ENCODE results near the gene USP40.

USP40 gene

GRCh38 chr2:233444501-233444900 is 122.1 kb downstream of the USP40 start:
- H2AFZ ChIP-seq (ENCODE audit: low read length), result no peak overlapping the region
- H3K27me3 ChIP-seq (ENCODE audit: control insufficient read depth in 3 of 3, insufficient read depth in 3 of 3, low read depth in 1 of 3, low read length in 3 of 3), result no peaks in the 10 kb centered on the region
- H2AK5ac ChIP-seq (ENCODE audit: low read depth, low read length), result no peak overlapping the region
- H4K91ac ChIP-seq (ENCODE audit: low read depth, low read length, poor library complexity), result no peak overlapping the region
- DNase-seq (ENCODE audit: low spot score), result no peak
- peaks cover 1% of the 10 kb centered on the region for H3K79me1 ChIP-seq (ENCODE audit: low read depth, low read length)
- no peak overlapping the region for H2BK12ac ChIP-seq (ENCODE audit: low read length)
- H3K4me2 ChIP-seq (ENCODE audit: insufficient read depth, low read length, poor library complexity, severe bottlenecking), result no peak overlapping the region
- no peak overlapping the region for H2BK120ac ChIP-seq (ENCODE audit: low read depth, low read length)
- H3K18ac ChIP-seq (ENCODE audit: low read length), result peak overlapping the region; percentile 72
- H4K8ac ChIP-seq (ENCODE audit: low read depth, low read length), result peak overlapping the region; percentile 32
- H3K23ac ChIP-seq (ENCODE audit: low read depth, low read length, poor library complexity), result no peak overlapping the region
- no peak overlapping the region for H3K4me3 ChIP-seq (ENCODE audit: low read length in 2 of 2)
- no peak overlapping the region for H3K27ac ChIP-seq (replicated peaks; ENCODE audit: low read length)
- WGBS, 2 donors (ENCODE audit: extremely low coverage in 2 of 2, insufficient read length in 2 of 2, insufficient replicate concordance in 1 of 2), result no CpG with 5 or more reads among the region's 11 CpGs
- H3K9me3 ChIP-seq (replicated peaks in 1 of 2; ENCODE audit: control insufficient read depth in 2 of 2, insufficient read depth in 1 of 2, low read depth in 1 of 2, low read length in 2 of 2), result no peaks in the 10 kb centered on the region
- H3K9ac ChIP-seq (ENCODE audit: low read depth, low read length, poor library complexity), result no peak overlapping the region
- H2BK15ac ChIP-seq (ENCODE audit: low read length), result no peak overlapping the region
- H2BK5ac ChIP-seq (ENCODE audit: low read length), result no peak overlapping the region
- no peak overlapping the region for H3K14ac ChIP-seq (ENCODE audit: low read length)
- H3K36me3 ChIP-seq (replicated peaks in 1 of 2; ENCODE audit: control insufficient read depth in 2 of 2, insufficient read depth in 2 of 2, low read length in 2 of 2), result peaks cover 12 to 43% of the 10 kb centered on the region in 2 donors
- no peak overlapping the region for H3K4ac ChIP-seq (ENCODE audit: low read length)
- peaks cover 0 to 3% of the 10 kb centered on the region in 2 donors for H3K4me1 ChIP-seq (ENCODE audit: control insufficient read depth in 2 of 2, insufficient read depth in 1 of 2, low read depth in 1 of 2, low read length in 2 of 2)

- H3K4me1 ChIP-seq (ENCODE audit: control insufficient read depth in 2 of 2, insufficient read depth in 1 of 2, low read depth in 1 of 2, low read length in 2 of 2), result no peaks in the 10 kb centered on the region
- no peak overlapping the region for H4K8ac ChIP-seq (ENCODE audit: low read depth, low read length)
- no peak overlapping the region for H2BK120ac ChIP-seq (ENCODE audit: low read depth, low read length)
- H2BK12ac ChIP-seq (ENCODE audit: low read length), result no peak overlapping the region
- no peak overlapping the region for H3K14ac ChIP-seq (ENCODE audit: low read length)
- H3K27me3 ChIP-seq (ENCODE audit: control insufficient read depth in 3 of 3, insufficient read depth in 3 of 3, low read depth in 1 of 3, low read length in 3 of 3), result no peaks in the 10 kb centered on the region
- peak; percentile 38 for DNase-seq (ENCODE audit: low spot score)
- no peak overlapping the region for H3K27ac ChIP-seq (replicated peaks; ENCODE audit: low read length)
- no peak overlapping the region for H3K23ac ChIP-seq (ENCODE audit: low read depth, low read length, poor library complexity)
- H3K4ac ChIP-seq (ENCODE audit: low read length), result no peak overlapping the region
- H3K4me2 ChIP-seq (ENCODE audit: insufficient read depth, low read length, poor library complexity, severe bottlenecking), result no peak overlapping the region
- H2BK15ac ChIP-seq (ENCODE audit: low read length), result no peak overlapping the region
- peaks cover 15 to 44% of the 10 kb centered on the region in 2 donors for H3K36me3 ChIP-seq (replicated peaks in 1 of 2; ENCODE audit: control insufficient read depth in 2 of 2, insufficient read depth in 2 of 2, low read length in 2 of 2)
- H2AK5ac ChIP-seq (ENCODE audit: low read depth, low read length), result peak overlapping the region; percentile 32
- H3K4me3 ChIP-seq (ENCODE audit: low read length in 2 of 2), result no peak overlapping the region
- no peaks in the 10 kb centered on the region for H3K9me3 ChIP-seq (replicated peaks in 1 of 2; ENCODE audit: control insufficient read depth in 2 of 2, insufficient read depth in 1 of 2, low read depth in 1 of 2, low read length in 2 of 2)
- no peak overlapping the region for H2AFZ ChIP-seq (ENCODE audit: low read length)
- H2BK5ac ChIP-seq (ENCODE audit: low read length), result no peak overlapping the region
- WGBS, 2 donors (ENCODE audit: extremely low coverage in 2 of 2, insufficient read length in 2 of 2, insufficient replicate concordance in 1 of 2), result no CpG with 5 or more reads among the region's 18 CpGs
- peak overlapping the region; percentile 50 for H3K9ac ChIP-seq (ENCODE audit: low read depth, low read length, poor library complexity)
- no peak overlapping the region for H3K18ac ChIP-seq (ENCODE audit: low read length)
- H3K79me1 ChIP-seq (ENCODE audit: low read depth, low read length), result peaks cover 1% of the 10 kb centered on the region
- H4K91ac ChIP-seq (ENCODE audit: low read depth, low read length, poor library complexity), result no peak overlapping the region
Observed at GRCh38 chr2:233443511-233444183, 122.9 kb downstream of the USP40 start.

DNA sequence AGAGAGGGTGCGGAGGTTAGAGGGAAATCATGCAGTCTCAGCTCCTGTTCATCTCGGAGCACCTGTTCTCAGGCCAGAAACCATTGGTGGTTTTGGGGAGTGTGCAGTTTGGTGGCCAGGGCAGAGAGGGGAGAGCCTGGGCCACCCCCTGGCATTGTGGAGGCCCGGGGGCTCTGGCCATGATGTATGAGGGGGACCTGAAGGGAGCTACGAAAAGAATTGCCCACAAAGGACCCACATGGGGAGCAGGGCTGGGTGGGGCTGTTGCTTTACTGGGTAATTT is 124.6 kb downstream of the USP40 start:
- H3K4me3 ChIP-seq (ENCODE audit: low read length in 2 of 2), result no peak overlapping the region
- H2AK5ac ChIP-seq (ENCODE audit: low read depth, low read length), result no peak overlapping the region
- no peak overlapping the region for H2AFZ ChIP-seq (ENCODE audit: low read length)
- WGBS, 2 donors (ENCODE audit: extremely low coverage in 2 of 2, insufficient read length in 2 of 2, insufficient replicate concordance in 1 of 2), result no CpG with 5 or more reads among the region's 4 CpGs
- H3K18ac ChIP-seq (ENCODE audit: low read length), result no peak overlapping the region
- no peak overlapping the region for H2BK120ac ChIP-seq (ENCODE audit: low read depth, low read length)
- H2BK5ac ChIP-seq (ENCODE audit: low read length), result no peak overlapping the region
- DNase-seq (ENCODE audit: low spot score), result no peak
- peaks cover 21 to 55% of the 10 kb centered on the region in 2 donors for H3K36me3 ChIP-seq (replicated peaks in 1 of 2; ENCODE audit: control insufficient read depth in 2 of 2, insufficient read depth in 2 of 2, low read length in 2 of 2)
- H3K14ac ChIP-seq (ENCODE audit: low read length), result no peak overlapping the region
- no peak overlapping the region for H4K91ac ChIP-seq (ENCODE audit: low read depth, low read length, poor library complexity)
- no peak overlapping the region for H3K4ac ChIP-seq (ENCODE audit: low read length)
- peaks cover 1% of the 10 kb centered on the region for H3K79me1 ChIP-seq (ENCODE audit: low read depth, low read length)
- no peak overlapping the region for H3K23ac ChIP-seq (ENCODE audit: low read depth, low read length, poor library complexity)
- H3K4me1 ChIP-seq (ENCODE audit: control insufficient read depth in 2 of 2, insufficient read depth in 1 of 2, low read depth in 1 of 2, low read length in 2 of 2), result no peaks in the 10 kb centered on the region
- H2BK12ac ChIP-seq (ENCODE audit: low read length), result no peak overlapping the region
- H4K8ac ChIP-seq (ENCODE audit: low read depth, low read length), result no peak overlapping the region
- no peak overlapping the region for H3K9ac ChIP-seq (ENCODE audit: low read depth, low read length, poor library complexity)
- H3K9me3 ChIP-seq (replicated peaks in 1 of 2; ENCODE audit: control insufficient read depth in 2 of 2, insufficient read depth in 1 of 2, low read depth in 1 of 2, low read length in 2 of 2), result no peaks in the 10 kb centered on the region
- no peak overlapping the region for H3K4me2 ChIP-seq (ENCODE audit: insufficient read depth, low read length, poor library complexity, severe bottlenecking)
- no peak overlapping the region for H2BK15ac ChIP-seq (ENCODE audit: low read length)
- H3K27me3 ChIP-seq (ENCODE audit: control insufficient read depth in 3 of 3, insufficient read depth in 3 of 3, low read depth in 1 of 3, low read length in 3 of 3), result no peaks in the 10 kb centered on the region
- no peak overlapping the region for H3K27ac ChIP-seq (replicated peaks; ENCODE audit: low read length)

DNA sequence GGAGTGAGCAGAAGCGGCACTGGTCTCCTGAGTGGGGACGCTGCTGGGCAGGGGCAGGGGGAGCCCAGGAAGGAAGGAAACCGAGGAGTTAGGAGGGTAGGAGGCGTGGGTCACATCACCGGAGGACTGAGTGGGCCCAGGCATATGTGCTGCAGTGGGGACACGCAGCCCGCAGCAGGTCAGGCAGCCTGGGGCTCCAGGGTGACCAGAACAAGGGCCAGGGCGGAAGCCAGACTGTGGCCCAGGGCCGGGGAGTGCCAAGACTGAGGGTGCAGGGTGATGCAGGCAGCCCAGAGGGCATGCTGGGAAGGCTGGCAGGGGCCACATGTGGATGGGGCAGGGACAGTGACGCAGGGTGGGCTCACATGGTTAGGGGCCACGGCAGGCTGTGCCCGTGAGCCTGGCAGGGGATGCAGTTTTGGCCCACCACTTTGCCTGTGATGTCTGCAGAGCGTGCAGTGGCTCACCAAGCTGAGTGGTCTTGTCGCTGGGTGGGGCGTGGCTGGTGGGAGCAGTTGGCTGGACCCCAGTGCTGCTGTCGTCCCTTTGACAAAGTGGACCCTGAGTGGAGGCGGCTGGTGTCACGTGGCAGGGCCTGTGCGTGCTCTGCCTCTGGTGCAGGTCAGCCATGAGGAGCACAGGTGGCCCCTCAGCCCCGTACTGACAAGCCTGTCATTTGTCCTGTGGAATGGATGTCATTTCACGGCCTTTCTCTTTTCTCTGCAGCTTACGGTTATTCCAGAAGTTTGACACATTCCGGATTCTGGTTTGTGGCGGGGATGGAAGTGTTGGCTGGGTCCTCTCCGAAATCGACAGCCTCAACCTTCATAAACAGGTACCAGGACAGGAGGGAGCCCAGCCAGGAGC is 125.2 kb downstream of the USP40 start:
- WGBS, 2 donors (ENCODE audit: extremely low coverage in 2 of 2, insufficient read length in 2 of 2, insufficient replicate concordance in 1 of 2), result no CpG with 5 or more reads among the region's 26 CpGs
- Histone ChIP-seq H4K91ac (ENCODE audit: low read depth, low read length, poor library complexity) (no peak overlapping the region), H3K4me1 (ENCODE audit: control insufficient read depth in 2 of 2, insufficient read depth in 1 of 2, low read depth in 1 of 2, low read length in 2 of 2) (no peaks in the 10 kb centered on the region), H3K4me3 (ENCODE audit: low read length in 2 of 2) (no peak overlapping the region), H3K4me2 (ENCODE audit: insufficient read depth, low read length, poor library complexity, severe bottlenecking) (no peak overlapping the region), H3K18ac (ENCODE audit: low read length) (peak overlapping the region; percentile 7), H3K23ac (ENCODE audit: low read depth, low read length, poor library complexity) (peak overlapping the region; percentile 0), H3K9ac (ENCODE audit: low read depth, low read length, poor library complexity) (no peak overlapping the region), H3K79me1 (ENCODE audit: low read depth, low read length) (peaks cover 1% of the 10 kb centered on the region), H3K27me3 (ENCODE audit: control insufficient read depth in 3 of 3, insufficient read depth in 3 of 3, low read depth in 1 of 3, low read length in 3 of 3) (no peaks in the 10 kb centered on the region), H3K36me3 (replicated peaks in 1 of 2; ENCODE audit: control insufficient read depth in 2 of 2, insufficient read depth in 2 of 2, low read length in 2 of 2) (peaks cover 19 to 56% of the 10 kb centered on the region in 2 donors), H2BK12ac (ENCODE audit: low read length) (no peak overlapping the region), H2BK120ac (ENCODE audit: low read depth, low read length) (no peak overlapping the region), H2BK5ac (ENCODE audit: low read length) (no peak overlapping the region), H4K8ac (ENCODE audit: low read depth, low read length) (peak overlapping the region; percentile 29), H2BK15ac (ENCODE audit: low read length) (peak overlapping the region; percentile 9), H2AK5ac (ENCODE audit: low read depth, low read length) (no peak overlapping the region), H2AFZ (ENCODE audit: low read length) (no peak overlapping the region), H3K14ac (ENCODE audit: low read length) (no peak overlapping the region), H3K9me3 (replicated peaks in 1 of 2; ENCODE audit: control insufficient read depth in 2 of 2, insufficient read depth in 1 of 2, low read depth in 1 of 2, low read length in 2 of 2) (no peaks in the 10 kb centered on the region), H3K4ac (ENCODE audit: low read length) (no peak overlapping the region), H3K27ac (replicated peaks; ENCODE audit: low read length) (no peak overlapping the region)
- no peak for DNase-seq (ENCODE audit: low spot score)

Data from neuronal stem cell (in vitro differentiated cells).